ENCODE results near the gene PARVA.

DNA sequence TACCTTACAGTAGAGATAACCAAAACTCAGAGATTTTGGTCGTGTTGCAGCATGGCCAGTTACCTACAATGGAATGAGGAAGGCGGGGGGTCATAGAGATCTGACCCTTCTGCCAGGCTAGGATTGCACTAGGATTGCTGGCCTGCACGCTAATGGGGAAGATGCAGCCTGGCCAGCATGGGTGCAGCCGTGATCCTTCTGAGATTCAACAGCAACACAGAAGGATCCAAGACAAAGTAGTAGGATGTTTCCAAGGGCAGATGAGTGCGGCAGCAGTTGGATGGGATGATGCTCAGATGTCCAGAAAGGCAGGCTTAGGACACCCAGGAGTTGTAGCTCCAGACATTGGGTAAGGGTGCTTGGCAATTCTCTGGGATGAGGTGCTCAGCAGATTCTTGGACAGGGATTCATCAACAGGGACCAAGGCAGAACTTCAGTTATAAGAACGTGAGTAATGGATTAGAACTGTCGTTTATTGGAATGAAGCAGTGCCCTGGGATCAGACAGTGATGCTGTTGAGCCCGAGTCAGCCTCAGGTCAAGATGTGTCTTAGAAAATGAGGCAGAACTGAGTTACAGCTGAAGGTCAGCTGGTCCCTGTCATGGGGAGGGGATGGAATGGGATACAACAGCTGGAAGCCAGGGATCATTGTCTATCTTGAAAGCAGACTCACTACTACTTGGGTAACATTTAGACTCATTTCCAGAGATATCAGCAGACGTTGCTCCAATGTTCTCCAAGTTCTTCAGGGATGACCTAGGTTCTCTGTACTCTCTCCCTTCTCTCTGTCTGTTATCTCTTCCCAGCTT lies 71.0 kb downstream of the PARVA start:
- no peak for TF ChIP-seq ZNF830 (CRISPR knock-in tag; IDR thresholded peaks at IDR 0.05)
- TF ChIP-seq EP300 (IDR thresholded peaks at IDR 0.05; ENCODE audit: low read length), result no peak
- TF ChIP-seq SMARCB1 (IDR thresholded peaks at IDR 0.05; ENCODE audit: insufficient read length, low read depth), result no peak
- no peak for TF ChIP-seq SIN3A (IDR thresholded peaks at IDR 0.05; ENCODE audit: borderline replicate concordance in 2 of 2, control insufficient read depth in 1 of 2, low read depth in 2 of 2, low read length in 2 of 2)
- TF ChIP-seq CHD4 (IDR thresholded peaks at IDR 0.05; ENCODE audit: insufficient read depth, insufficient replicate concordance, low read depth, low read length, poor library complexity, severe bottlenecking), result no peak
- TF ChIP-seq TEAD2 (tag; IDR thresholded peaks at IDR 0.05), result no peak
- TF ChIP-seq ATF3 (IDR thresholded peaks at IDR 0.05), result no peak
- TF ChIP-seq ATF3 (CRISPR knock-in tag; conservative IDR thresholded peaks at IDR 0.05), result no peak
- no peak for TF ChIP-seq ZFP30 (CRISPR knock-in tag; IDR thresholded peaks at IDR 0.05; ENCODE audit: borderline replicate concordance)
- no peak for TF ChIP-seq ZNF318 (IDR thresholded peaks at IDR 0.05; ENCODE audit: borderline replicate concordance in 1 of 2, low read depth in 1 of 2)
- no peak for TF ChIP-seq KAT8 (IDR thresholded peaks at IDR 0.05; ENCODE audit: low read depth)
- TF ChIP-seq SP2 (IDR thresholded peaks at IDR 0.05; ENCODE audit: extremely low read depth, low read depth, low read length, poor library complexity, severe bottlenecking), result no peak

Measured in K562 (cell line).